ENCODE data around the gene NMT1. TPM values are rescaled to one million over a fixed set of nuclear protein-coding genes. Genes with fewer than 3 reads are reported as not detected.

NMT1 gene
- total RNA-seq, 1 experiment from 2014 or later = 173 TPM

- Histone ChIP-seq H3K9ac (ENCODE audit: low read length) (peak overlapping the region; percentile 82), H4K20me1 (ENCODE audit: insufficient read depth) (no peaks in the 10 kb centered on the region), H3K4me2 (ENCODE audit: low read length) (peak overlapping the region; percentile 100), H3K36me3 (ENCODE audit: control insufficient read depth in 1 of 2, insufficient read depth in 2 of 2, low read length in 2 of 2) (no peaks in the 10 kb centered on the region), H3K27ac (ENCODE audit: low read depth, low read length) (peak overlapping the region; percentile 89), H3K4me1 (ENCODE audit: control insufficient read depth in 1 of 2, insufficient read depth in 2 of 2, low read length in 2 of 2) (peaks cover 59 to 73% of the 10 kb centered on the region in 2 experiments), H3K79me2 (ENCODE audit: insufficient read depth, low read length) (peaks cover 60% of the 10 kb centered on the region), H3K4me3 (replicated peaks in 1 of 2; ENCODE audit: low read depth in 1 of 2, low read length in 2 of 2) (peak overlapping the region in 1 of 2 experiments; percentile 20; a peak in 2 of 4 replicates), H3K27me3 (ENCODE audit: insufficient read depth, low read length) (no peaks in the 10 kb centered on the region), H2AFZ (ENCODE audit: low read depth, low read length, poor library complexity, severe bottlenecking) (no peak overlapping the region), H3K9me2 (ENCODE audit: insufficient read depth) (no peaks in the 10 kb centered on the region), H3K9me3 (ENCODE audit: control insufficient read depth in 1 of 2, insufficient read depth in 1 of 2, low read depth in 1 of 2, low read length in 2 of 2) (no peaks in the 10 kb centered on the region)
- ChIA-PET RAD21 (ENCODE audit: low non-redundant PET in 1 of 2, low total read pairs in 2 of 2, uncharacterized antibody in 2 of 2, unreplicated experiment in 2 of 2) (no interaction called here), POLR2A (interaction anchor here (3.2 kb wide), 1 partner anchor 18 kb away, joined by 15 read pairs; the partner anchor contains the start of gene HEXIM1), CTCF (interaction anchor here (0.6 to 1.5 kb wide), 4 partner anchors 21 to 1473 kb away, joined by 3 to 6 read pairs (median 4); partner anchors contain the start of gene NMT1)
- intact Hi-C loops (cut with micrococcal nuclease) = loop anchor here (5.0 to 10.0 kb wide), 3 partner anchors 68 to 355 kb away; partner anchors contain the start of gene NMT1
- TF ChIP-seq CEBPB (IDR thresholded peaks at IDR 0.05; ENCODE audit: low read depth) (no peak), SP1 (IDR thresholded peaks at IDR 0.05; ENCODE audit: low read depth) (peak; percentile 29; the same call in 1 of the 2 replicates)
- no TSS peak for BruUV-seq (replicated peaks)
- ATAC-seq = peak; percentile 13
- DNase-seq (ENCODE audit: low read depth, low spot score) = no peak
These were observed 69.0 kb downstream of the NMT1 start for GRCh38 chr17:45129940-45130680.

- Histone ChIP-seq H3K36me3 (ENCODE audit: control insufficient read depth in 1 of 2, insufficient read depth in 2 of 2, low read length in 2 of 2) (no peaks in the 10 kb centered on the region), H3K79me2 (ENCODE audit: insufficient read depth, low read length) (peaks cover 52% of the 10 kb centered on the region), H3K4me3 (replicated peaks in 1 of 2; ENCODE audit: low read depth in 1 of 2, low read length in 2 of 2) (peak overlapping the region; percentile 84 to 86), H3K9me3 (ENCODE audit: control insufficient read depth in 1 of 2, insufficient read depth in 1 of 2, low read depth in 1 of 2, low read length in 2 of 2) (no peaks in the 10 kb centered on the region), H3K27me3 (ENCODE audit: insufficient read depth, low read length) (no peaks in the 10 kb centered on the region), H3K4me2 (ENCODE audit: low read length) (peak overlapping the region; percentile 100), H2AFZ (ENCODE audit: low read depth, low read length, poor library complexity, severe bottlenecking) (no peak overlapping the region), H3K27ac (ENCODE audit: low read depth, low read length) (peak overlapping the region; percentile 89), H3K9me2 (ENCODE audit: insufficient read depth) (no peaks in the 10 kb centered on the region), H3K9ac (ENCODE audit: low read length) (peak overlapping the region; percentile 82), H4K20me1 (ENCODE audit: insufficient read depth) (no peaks in the 10 kb centered on the region), H3K4me1 (ENCODE audit: control insufficient read depth in 1 of 2, insufficient read depth in 2 of 2, low read length in 2 of 2) (peaks cover 56 to 74% of the 10 kb centered on the region in 2 experiments)
- intact Hi-C loops (cut with micrococcal nuclease) = loop anchor here (5.0 to 10.0 kb wide), 3 partner anchors 69 to 356 kb away; partner anchors contain the start of gene NMT1
- DNase-seq (ENCODE audit: low read depth, low spot score) = no peak
- BruUV-seq (replicated peaks) = TSS peak; percentile 61
- POLR2A ChIA-PET = interaction anchor here (3.2 kb wide), 1 partner anchor 18 kb away, joined by 15 read pairs; the partner anchor contains the start of gene HEXIM1
- CTCF ChIA-PET = interaction anchor here (0.6 to 1.5 kb wide), 4 partner anchors 22 to 1474 kb away, joined by 3 to 6 read pairs (median 4); partner anchors contain the start of gene NMT1
- ATAC-seq = no peak
- no peak for TF ChIP-seq TCF7L2 (IDR thresholded peaks at IDR 0.05; ENCODE audit: borderline replicate concordance, extremely low read depth, insufficient read depth, insufficient read length)
- no peak for TF ChIP-seq EZH2 (IDR thresholded peaks at IDR 0.05)
- TF ChIP-seq ATF3 (IDR thresholded peaks at IDR 0.05) = no peak
- no peak for TF ChIP-seq SIN3A (IDR thresholded peaks at IDR 0.05; ENCODE audit: low read depth)
- no peak for TF ChIP-seq SRF (IDR thresholded peaks at IDR 0.05; ENCODE audit: low read depth)
- no peak for TF ChIP-seq EGR1 (IDR thresholded peaks at IDR 0.05; ENCODE audit: low read depth)
- RAD21 ChIA-PET (ENCODE audit: low non-redundant PET in 1 of 2, low total read pairs in 2 of 2, uncharacterized antibody in 2 of 2, unreplicated experiment in 2 of 2) = no interaction called here
These were observed 69.8 kb downstream of the NMT1 start for GRCh38 chr17:45130681-45131615.

Data from HCT116 (cell line).